GM12873 (cell line): ENCODE data around the gene CLEC4G.

Experiments
- CTCF ChIP-seq: IDR thresholded peaks from 2 replicates; pipeline ENCODE4 v1.5.1; 2012; ENCODE audit warnings: low read depth, mild to moderate bottlenecking, moderate library complexity, low read length, control low read depth; ENCODE audit not compliant: insufficient read depth; ENCODE audit errors: missing control alignments

The CLEC4G gene

DNA sequence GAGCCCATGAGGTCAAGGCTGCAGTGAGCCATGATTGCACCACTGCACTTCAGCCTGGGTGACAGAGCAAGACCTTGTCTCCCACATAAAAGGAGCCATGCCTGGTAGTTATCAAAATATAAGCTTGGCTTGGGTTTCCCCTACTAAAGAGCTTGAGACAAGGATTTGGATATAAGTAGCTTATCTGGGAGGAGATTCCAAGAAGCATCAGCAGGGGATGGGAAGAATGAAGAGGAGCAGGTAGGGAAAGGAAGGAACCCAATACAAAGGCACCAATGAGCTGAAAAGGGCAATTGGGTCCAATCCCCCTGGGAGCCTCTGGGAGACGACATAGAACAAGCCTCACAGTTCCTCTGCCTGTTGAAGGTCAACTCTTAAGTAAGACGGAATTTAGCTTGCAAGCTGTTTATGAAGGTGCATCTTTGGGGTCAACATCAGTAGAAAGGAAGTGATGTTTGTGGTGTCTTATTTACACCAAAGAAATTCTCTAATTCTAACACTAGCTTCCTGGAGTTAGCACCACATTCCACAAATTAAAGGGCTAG, 7.4 kb upstream of the CLEC4G start:
- no peak for TF ChIP-seq CTCF

- TF ChIP-seq CTCF: no peak
Observed at GRCh38 chr19:7738023-7738422, 6.1 kb upstream of the CLEC4G start.

GRCh38 chr19:7737215-7737614, 5.3 kb upstream of the CLEC4G start:
- TF ChIP-seq CTCF: no peak

DNA sequence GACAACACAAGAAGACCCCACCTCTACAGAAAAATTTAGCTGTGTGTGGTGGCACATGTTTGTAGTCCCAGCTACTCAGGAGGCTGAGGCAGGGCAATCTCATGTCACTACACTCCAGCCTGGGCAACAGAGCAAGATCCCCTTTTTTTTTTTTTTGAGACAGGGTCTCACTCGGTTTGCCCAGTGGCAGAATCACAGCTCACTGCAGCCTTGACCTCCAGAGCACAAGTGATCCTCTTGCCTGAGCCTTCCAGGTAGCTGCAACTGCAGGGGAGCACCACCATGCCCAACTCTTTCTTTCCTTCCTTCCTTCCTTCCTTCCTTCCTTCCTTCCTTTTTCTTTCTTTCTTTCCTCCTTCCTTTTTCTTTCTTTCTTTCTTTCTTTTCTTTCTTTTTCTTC, 4.2 kb upstream of the CLEC4G start:
- TF ChIP-seq CTCF: no peak

GRCh38 chr19:7734220-7735203, 2.6 kb upstream of the CLEC4G start:
- TF ChIP-seq CTCF: no peak

DNA sequence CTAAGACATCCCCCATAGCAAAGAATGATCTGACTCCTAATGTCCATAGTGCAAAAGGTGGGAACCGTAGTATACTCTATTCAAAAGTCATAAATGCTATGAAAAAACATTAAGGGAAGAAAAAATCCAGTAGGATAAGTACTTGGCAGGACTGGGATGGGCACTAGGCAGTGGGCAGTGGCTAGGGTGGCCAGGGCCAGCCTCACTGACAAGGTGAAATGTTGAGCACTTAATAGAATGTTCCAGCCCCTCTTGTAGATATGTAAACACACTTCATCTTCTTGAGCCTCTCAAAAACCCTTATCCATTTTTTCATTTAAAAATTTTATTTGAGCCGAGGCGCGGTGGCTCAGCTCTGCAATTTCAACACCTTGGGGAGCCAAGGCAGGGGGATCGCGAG, 1.5 kb upstream of the CLEC4G start:
- TF ChIP-seq CTCF: no peak

DNA sequence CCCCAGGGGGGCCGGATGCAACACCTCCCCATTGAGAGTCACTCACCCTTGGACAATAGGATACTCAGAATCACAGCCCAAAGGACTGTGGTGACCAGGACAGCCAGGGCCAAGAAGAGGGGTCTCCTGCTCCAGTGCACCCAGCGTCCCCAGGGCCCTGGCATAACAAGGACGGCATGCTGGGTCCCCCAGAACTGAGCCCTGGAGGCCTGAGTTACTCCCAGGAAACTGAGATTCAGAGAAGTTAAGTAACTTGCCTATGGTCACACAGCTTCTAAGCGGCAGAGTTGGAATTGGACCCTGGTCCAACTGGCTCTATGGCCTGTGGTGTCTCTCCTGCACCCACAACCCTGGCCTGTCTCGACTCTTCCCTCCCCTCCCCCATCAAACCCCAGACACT, 295 bp downstream of the CLEC4G start:
- TF ChIP-seq CTCF: no peak
